Measurements from ENCODE around the gene FOXJ3.

GRCh38 chr1:42340901-42341300, 5.9 kb upstream of the FOXJ3 start:
- TF ChIP-seq CTCF (conservative IDR thresholded peaks at IDR 0.05 in 1 of 2, IDR thresholded peaks at IDR 0.05 in 1 of 2; ENCODE audit: low read depth in 1 of 2, low read length in 2 of 2) (no peak), EZH2 (IDR thresholded peaks at IDR 0.05; ENCODE audit: low read length, missing control alignments) (no peak)
